SK-N-SH (cell line): Measurements from ENCODE around the gene NTPCR. TPM values are rescaled to one million over a fixed set of nuclear protein-coding genes. Genes with fewer than 3 reads are reported as not detected.

Experiments used
- CTCF ChIA-PET: fragments of 300-600, 350-600 bp; formaldehyde crosslinking; extraction: SDS; loops from one replicate; lab custom pipeline; 2021; lab: Yijun Ruan, JAX
- POLR2A ChIA-PET: fragments of 350-600 bp; sonication (Branson Sonifier 250); formaldehyde crosslinking; extraction: SDS; loops from one replicate; lab custom pipeline; 2020; ENCODE audit warnings: antibody characterized with exemption, inconsistent platforms; lab: Yijun Ruan, JAX
- DNase-seq: peaks from one replicate; pipeline ENCODE4 v3.0.0; 2012
- H2AFZ ChIP-seq: fragments of 200-600 bp; sonication (generic); 2 replicates; pipeline ENCODE4 v1.8.1; 2016; ENCODE audit warnings: antibody characterized with exemption, mild to moderate bottlenecking, low read depth
- H3F3A ChIP-seq: fragments of 200-600 bp; sonication (generic); replicated peaks from 2 replicates; pipeline ENCODE3; 2016; ENCODE audit warnings: antibody characterized with exemption, mild to moderate bottlenecking; ENCODE audit not compliant: insufficient read depth
- H3K27ac ChIP-seq, 2 experiments: fragments of 200-500 bp in 1 of 2; fragments of 200-600 bp in 1 of 2; sonication (Bioruptor generic) in 1 of 2; sonication (generic), shearing (Covaris generic) in 1 of 2; 2 replicates each; pipeline versions ENCODE4 v1.5.1 to v1.6.1; 2014 to 2016; ENCODE audit warnings: low read depth in 2 of 2, inconsistent platforms in 1 of 2, low read length in 1 of 2, mild to moderate bottlenecking in 1 of 2, mixed read lengths in 1 of 2
- H3K27me3 ChIP-seq: fragments of 200-600 bp; sonication (generic), shearing (Covaris generic); 2 replicates; pipeline ENCODE4 v1.6.1; 2016; ENCODE audit warnings: mixed run types; ENCODE audit not compliant: insufficient read depth
- H3K36me3 ChIP-seq, 2 experiments: fragments of 200-500 bp in 1 of 2; fragments of 200-600 bp in 1 of 2; sonication (Bioruptor generic) in 1 of 2; sonication (generic) in 1 of 2; replicated peaks in 1 of 2; 2 replicates each; pipeline versions ENCODE3 to v1.5.1; 2014 to 2016; ENCODE audit warnings: low read length in 1 of 2, mild to moderate bottlenecking in 1 of 2; ENCODE audit not compliant: insufficient read depth in 2 of 2, control insufficient read depth in 1 of 2
- H3K4me1 ChIP-seq, 2 experiments: fragments of 200-500 bp in 1 of 2; fragments of 200-600 bp in 1 of 2; sonication (Bioruptor generic) in 1 of 2; sonication (generic), shearing (Covaris generic) in 1 of 2; 2 replicates each; pipeline versions ENCODE4 v1.5.1 to v1.6.1; 2014 to 2016; ENCODE audit warnings: low read depth in 1 of 2, low read length in 1 of 2, mixed run types in 1 of 2; ENCODE audit not compliant: insufficient read depth in 2 of 2, control insufficient read depth in 1 of 2
- H3K4me2 ChIP-seq: fragments of 200-600 bp; sonication (generic), shearing (Covaris generic); 2 replicates; pipeline ENCODE4 v1.6.1; 2017; ENCODE audit warnings: mixed run types
- H3K4me3 ChIP-seq, 2 experiments: fragments of 200-500 bp in 1 of 2; fragments of 200-600 bp in 1 of 2; sonication (Bioruptor generic) in 1 of 2; sonication (generic), shearing (Covaris generic) in 1 of 2; 2 replicates each; pipeline versions ENCODE4 v1.5.1 to v1.8.1; 2014 to 2016; ENCODE audit warnings: low read depth in 2 of 2, inconsistent platforms in 1 of 2, low read length in 1 of 2, mild to moderate bottlenecking in 1 of 2, mixed read lengths in 1 of 2, moderate library complexity in 1 of 2
- H3K79me2 ChIP-seq: fragments of 200-600 bp; sonication (generic); 2 replicates; pipeline ENCODE4 v1.8.1; 2017; ENCODE audit warnings: mild to moderate bottlenecking; ENCODE audit not compliant: insufficient read depth
- H3K9ac ChIP-seq: fragments of 200-600 bp; sonication (generic); 2 replicates; pipeline ENCODE4 v1.6.1; 2017; ENCODE audit warnings: mixed run types
- H3K9me2 ChIP-seq: fragments of 200-600 bp; sonication (generic); 2 replicates; pipeline ENCODE4 v1.6.1; 2017; ENCODE audit warnings: mixed run types
- H3K9me3 ChIP-seq: fragments of 200-600 bp; sonication (generic); 2 replicates; pipeline ENCODE4 v1.6.1; 2017; ENCODE audit warnings: mixed run types, mild to moderate bottlenecking, moderate library complexity
- H4K20me1 ChIP-seq: fragments of 200-600 bp; sonication (generic); 2 replicates; pipeline ENCODE4 v1.6.1; 2017; ENCODE audit warnings: mild to moderate bottlenecking, mixed run types; ENCODE audit not compliant: insufficient read depth
- CHD2 ChIP-seq: fragments of 150-350 bp; IDR thresholded peaks from 2 replicates; pipeline ENCODE4 v1.6.1; 2018; ENCODE audit warnings: low read length; ENCODE audit not compliant: partially characterized antibody
- ELF1 ChIP-seq: IDR thresholded peaks from 2 replicates; pipeline ENCODE4 v1.4.0; 2012
- FOXM1 ChIP-seq: IDR thresholded peaks from 2 replicates; pipeline ENCODE4 v1.4.0; 2012; ENCODE audit warnings: low read depth, mild to moderate bottlenecking
- IRF3 ChIP-seq: fragments of 150-350 bp; IDR thresholded peaks from 2 replicates; pipeline ENCODE4 v1.6.1; 2016; ENCODE audit warnings: mild to moderate bottlenecking, low read depth, low read length
- MEF2A ChIP-seq: IDR thresholded peaks from 2 replicates; pipeline ENCODE4 v1.4.0; 2012; ENCODE audit warnings: low read depth, borderline replicate concordance
- MXI1 ChIP-seq: IDR thresholded peaks from 2 replicates; pipeline ENCODE4 v1.6.1; 2012; ENCODE audit warnings: mild to moderate bottlenecking, low read depth, low read length, improper control_type of control experiment
- NFIC ChIP-seq: IDR thresholded peaks from 2 replicates; pipeline ENCODE4 v1.4.0; 2012; ENCODE audit warnings: borderline replicate concordance
- NRF1 ChIP-seq: IDR thresholded peaks from 2 replicates; pipeline ENCODE4 v1.6.1; 2012; ENCODE audit warnings: low read depth, mild to moderate bottlenecking, low read length
- RAD21 ChIP-seq: IDR thresholded peaks from 2 replicates; pipeline ENCODE4 v1.6.1; 2012; ENCODE audit warnings: mild to moderate bottlenecking, low read length
- RCOR1 ChIP-seq: fragments of 150-350 bp; IDR thresholded peaks from 2 replicates; pipeline ENCODE4 v1.6.1; 2017; ENCODE audit warnings: antibody characterized with exemption, low read length
- RXRA ChIP-seq: IDR thresholded peaks from 2 replicates; pipeline ENCODE4 v1.4.0; 2012; ENCODE audit warnings: low read depth, mild to moderate bottlenecking, borderline replicate concordance
- SIN3A ChIP-seq: IDR thresholded peaks from 2 replicates; pipeline ENCODE4 v1.6.1; 2012; ENCODE audit warnings: low read depth, mild to moderate bottlenecking, low read length, moderate library complexity, borderline replicate concordance
- SMC3 ChIP-seq: IDR thresholded peaks from 2 replicates; pipeline ENCODE4 v1.6.1; 2012; ENCODE audit warnings: low read depth, low read length, improper control_type of control experiment
- TCF12 ChIP-seq: IDR thresholded peaks from 2 replicates; pipeline ENCODE4 v1.4.0; 2012
- USF1 ChIP-seq: IDR thresholded peaks from 2 replicates; pipeline ENCODE4 v1.4.0; 2012; ENCODE audit warnings: low read depth, borderline replicate concordance
- YY1 ChIP-seq: IDR thresholded peaks from 2 replicates; pipeline ENCODE4 v1.4.0; 2012; ENCODE audit warnings: low read depth, mild to moderate bottlenecking
- WGBS: methylation state at CpG from one replicate; pipeline ENCODE4 v1.1.6; 2017; ENCODE audit warnings: low lambda C conversion rate; 5-methylcytosine and 5-hydroxymethylcytosine counted together
- polyA plus RNA-seq, 3 experiments: library from polyadenylated mRNA; depleted of rRNA; stranded (reverse); fragments of >200 nt; gene quantifications; 2 replicates each; pipeline ENCODE4 v1.2.3, GENCODE V29; 2012
- TF ChIP-seq, protein P1 (sequence below): IDR thresholded peaks from 2 replicates; pipeline ENCODE4 v1.4.0; 2012; ENCODE audit warnings: low read depth

Gene NTPCR
- polyA plus RNA-seq, 1 of the 3 experiments (the other 2 are of a cell fraction), result 20.8 TPM

- Histone ChIP-seq H3F3A (no peaks in the 10 kb centered on the region), H4K20me1 (no peaks in the 10 kb centered on the region), H3K27ac (no peak overlapping the region), H2AFZ (no peak overlapping the region), H3K4me2 (no peak overlapping the region), H3K4me3 (no peak overlapping the region), H3K79me2 (no peaks in the 10 kb centered on the region), H3K9me3 (no peaks in the 10 kb centered on the region), H3K27me3 (no peaks in the 10 kb centered on the region), H3K36me3 (no peaks in the 10 kb centered on the region), H3K4me1 (peaks cover 0 to 5% of the 10 kb centered on the region in 2 experiments; a peak in 2 of 4 replicates), H3K9ac (no peak overlapping the region), H3K9me2 (no peaks in the 10 kb centered on the region)
- ChIA-PET POLR2A (no interaction called here), CTCF (interaction anchor here (0.8 to 1.7 kb wide), 3 partner anchors 9 to 44 kb away, joined by 3 to 4 read pairs (median 3); no protein-coding TSS in a partner anchor)
- 75% methylated on average over 6 of the region's 6 CpGs for WGBS
- no peak for DNase-seq
- TF ChIP-seq, protein P1, sequence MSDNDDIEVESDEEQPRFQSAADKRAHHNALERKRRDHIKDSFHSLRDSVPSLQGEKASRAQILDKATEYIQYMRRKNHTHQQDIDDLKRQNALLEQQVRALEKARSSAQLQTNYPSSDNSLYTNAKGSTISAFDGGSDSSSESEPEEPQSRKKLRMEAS, result no peak
- no peak for TF ChIP-seq YY1
- TF ChIP-seq MXI1, result no peak
- TF ChIP-seq CHD2, result no peak
- no peak for TF ChIP-seq IRF3
- TF ChIP-seq NFIC, result no peak
- TF ChIP-seq MEF2A, result no peak
- TF ChIP-seq FOXM1, result no peak
- no peak for TF ChIP-seq RAD21
These were observed 13.5 kb upstream of the NTPCR start for GRCh38 chr1:232936941-232937340.

- CTCF ChIA-PET, result interaction anchor here (1.7 kb wide), 1 partner anchor 15 kb away, joined by 4 read pairs; no protein-coding TSS in a partner anchor
- Histone ChIP-seq H3K27me3 (no peaks in the 10 kb centered on the region), H2AFZ (no peak overlapping the region), H3K4me1 (peaks cover 0 to 5% of the 10 kb centered on the region in 2 experiments; a peak in 2 of 4 replicates), H3K27ac (no peak overlapping the region), H3K9me2 (no peaks in the 10 kb centered on the region), H3K79me2 (no peaks in the 10 kb centered on the region), H3K9ac (no peak overlapping the region), H3K36me3 (no peaks in the 10 kb centered on the region), H3K9me3 (no peaks in the 10 kb centered on the region), H3K4me2 (no peak overlapping the region), H3F3A (no peaks in the 10 kb centered on the region), H3K4me3 (no peak overlapping the region)
- WGBS, result 47% methylated on average over 8 of the region's 8 CpGs
- no peak for DNase-seq
- no peak for TF ChIP-seq TCF12
- TF ChIP-seq ELF1, result no peak
- no peak for TF ChIP-seq SMC3
- no peak for TF ChIP-seq USF1
- no peak for TF ChIP-seq RAD21
- no peak for TF ChIP-seq RXRA
- TF ChIP-seq RCOR1, result no peak
- no peak for TF ChIP-seq NRF1
- TF ChIP-seq SIN3A, result no peak
- TF ChIP-seq, all 33 proteins: peak for 0
- no peaks in the 10 kb centered on the region for H4K20me1 ChIP-seq
- POLR2A ChIA-PET, result no interaction called here
These were observed 12.6 kb upstream of the NTPCR start for GRCh38 chr1:232937741-232938375.
